ENCODE measurements around the gene SLC27A2. TPM values are rescaled to one million over a fixed set of nuclear protein-coding genes. Genes with fewer than 3 reads are reported as not detected.

Gene SLC27A2
- total and polyA plus RNA-seq, 2 experiments from 2014 or later: 2.8 to 9.4 TPM

- Mint-ChIP-seq H3K27me3 (ENCODE audit: insufficient read depth, low read depth, poor library complexity) (peaks cover 3% of the 10 kb centered on the region), H3K36me3 (ENCODE audit: low read depth) (peaks cover 4% of the 10 kb centered on the region; the same call in 2 of the 3 replicates), H3K9me3 (peaks cover 7% of the 10 kb centered on the region; the same call in 2 of the 3 replicates), H3K4me1 (peaks cover 2% of the 10 kb centered on the region; the same call in 2 of the 3 replicates), H3K27ac (no peak overlapping the region), H3K4me3 (no peak overlapping the region)
- Histone ChIP-seq H3F3A (replicated peaks; ENCODE audit: low read depth) (no peaks in the 10 kb centered on the region), H3K79me2 (replicated peaks; ENCODE audit: insufficient read depth) (no peaks in the 10 kb centered on the region), H4K20me1 (replicated peaks; ENCODE audit: insufficient read depth) (no peaks in the 10 kb centered on the region), H3K4me3 (no peak overlapping the region), H3K27ac (ENCODE audit: low read depth) (no peak overlapping the region), H3K4me2 (no peak overlapping the region), H3K27me3 (ENCODE audit: insufficient read depth) (no peaks in the 10 kb centered on the region), H3K4me1 (ENCODE audit: insufficient read depth) (no peaks in the 10 kb centered on the region), H3K36me3 (ENCODE audit: insufficient read depth) (no peaks in the 10 kb centered on the region), H2AFZ (peak overlapping the region; percentile 33; the same call in 1 of the 2 replicates), H3K9me2 (ENCODE audit: insufficient read depth) (no peaks in the 10 kb centered on the region)
- DNase-seq (ENCODE audit: low spot score): no peak
- ATAC-seq: no peak
- TF ChIP-seq JUNB (IDR thresholded peaks at IDR 0.05; ENCODE audit: unreplicated experiment) (no peak), NANOG (IDR thresholded peaks at IDR 0.05; ENCODE audit: borderline replicate concordance) (no peak), ZNF331 (CRISPR knock-in tag; IDR thresholded peaks at IDR 0.05; ENCODE audit: low read depth) (no peak), CREB1 (CRISPR knock-in tag; IDR thresholded peaks at IDR 0.05; ENCODE audit: low read depth) (no peak), EZH2 (IDR thresholded peaks at IDR 0.05; ENCODE audit: low read depth, unreplicated experiment) (no peak), ZNF114 (CRISPR knock-in tag; IDR thresholded peaks at IDR 0.05) (no peak), ZNF462 (CRISPR knock-in tag; IDR thresholded peaks at IDR 0.05) (no peak), ETS1 (IDR thresholded peaks at IDR 0.05) (no peak), REST (IDR thresholded peaks at IDR 0.05; ENCODE audit: unreplicated experiment) (no peak), STAT1 (IDR thresholded peaks at IDR 0.05; ENCODE audit: unreplicated experiment) (no peak), CTCF (conservative IDR thresholded peaks at IDR 0.05; ENCODE audit: low read depth in 2 of 2) (no peak), EZH2phosphoT487 (IDR thresholded peaks at IDR 0.05; ENCODE audit: unreplicated experiment) (no peak), POLR2AphosphoS5 (IDR thresholded peaks at IDR 0.05; ENCODE audit: low read depth) (no peak)
Observed at GRCh38 chr15:50166216-50166615, 15.8 kb upstream of the SLC27A2 start.

All from GM23338 (cell line).